Uterus (tissue), 2 donors: ENCODE data around the gene STIM1.

Experiments used
- POLR2A ChIP-seq, 2 donors: fragments of 450-650 bp; IDR thresholded peaks; one replicate each; pipeline ENCODE4 v1.6.1; 2016; ENCODE audit warnings: antibody characterized with exemption in 2 of 2, mild to moderate bottlenecking in 1 of 2, moderate library complexity in 1 of 2
- TF ChIP-seq, protein P1 (sequence below), 4 experiments: fragments of 200-600 bp in 2 of 4; fragments of 450-650 bp in 2 of 4; sonication (generic) in 2 of 4; IDR thresholded peaks; one replicate each; pipeline ENCODE4 v1.5.1; 2016 to 2019; ENCODE audit warnings: antibody characterized with exemption in 4 of 4, mild to moderate bottlenecking in 2 of 4, moderate library complexity in 1 of 4

- TF ChIP-seq, protein P1, sequence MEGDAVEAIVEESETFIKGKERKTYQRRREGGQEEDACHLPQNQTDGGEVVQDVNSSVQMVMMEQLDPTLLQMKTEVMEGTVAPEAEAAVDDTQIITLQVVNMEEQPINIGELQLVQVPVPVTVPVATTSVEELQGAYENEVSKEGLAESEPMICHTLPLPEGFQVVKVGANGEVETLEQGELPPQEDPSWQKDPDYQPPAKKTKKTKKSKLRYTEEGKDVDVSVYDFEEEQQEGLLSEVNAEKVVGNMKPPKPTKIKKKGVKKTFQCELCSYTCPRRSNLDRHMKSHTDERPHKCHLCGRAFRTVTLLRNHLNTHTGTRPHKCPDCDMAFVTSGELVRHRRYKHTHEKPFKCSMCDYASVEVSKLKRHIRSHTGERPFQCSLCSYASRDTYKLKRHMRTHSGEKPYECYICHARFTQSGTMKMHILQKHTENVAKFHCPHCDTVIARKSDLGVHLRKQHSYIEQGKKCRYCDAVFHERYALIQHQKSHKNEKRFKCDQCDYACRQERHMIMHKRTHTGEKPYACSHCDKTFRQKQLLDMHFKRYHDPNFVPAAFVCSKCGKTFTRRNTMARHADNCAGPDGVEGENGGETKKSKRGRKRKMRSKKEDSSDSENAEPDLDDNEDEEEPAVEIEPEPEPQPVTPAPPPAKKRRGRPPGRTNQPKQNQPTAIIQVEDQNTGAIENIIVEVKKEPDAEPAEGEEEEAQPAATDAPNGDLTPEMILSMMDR (IDR thresholded peaks at IDR 0.05) = no peak
- TF ChIP-seq POLR2A (IDR thresholded peaks at IDR 0.05) = no peak
These were observed 83.7 kb downstream of the STIM1 start for GRCh38 chr11:3939211-3939610.
